ENCODE data around the gene ACBD6. TPM values are rescaled to one million over a fixed set of nuclear protein-coding genes. Genes with fewer than 3 reads are reported as not detected.
A peak's percentile ranks its signal among the peaks of the same experiment; 100 is the strongest.
"Not testable (repeated sequence)": the region's sequence is repeated elsewhere in the genome, so short reads cannot be mapped to it uniquely, and the experiment has no call there.

ACBD6 gene
- total and polyA plus RNA-seq, 10 of the 15 experiments (the other 5 are each of a cell fraction or from before 2014, with no cell fraction given) = 15.0 to 67.3 (median 55.0) TPM

DNA sequence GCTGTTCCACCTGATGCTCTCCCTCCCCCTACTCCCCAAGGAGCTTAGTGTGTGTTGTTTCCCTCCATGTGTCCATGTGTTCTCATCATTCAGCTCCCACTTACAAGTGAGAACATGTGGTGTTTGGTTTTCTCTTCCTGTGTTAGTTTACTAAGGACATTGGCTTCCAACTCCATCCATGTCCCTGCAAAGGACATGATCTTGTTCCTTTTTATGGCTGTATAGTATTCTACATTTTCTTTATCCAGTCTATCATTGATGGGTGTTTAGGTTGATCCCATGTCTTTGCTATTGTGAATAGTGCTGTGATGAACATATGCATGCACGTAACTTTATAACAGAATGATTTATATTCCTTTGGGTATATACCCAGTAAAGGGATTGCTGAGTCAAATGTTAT lies 81.2 kb downstream of the ACBD6 start:
- H2AFZ ChIP-seq (ENCODE audit: control insufficient read depth, low read depth, low read length); H3K27ac ChIP-seq (ENCODE audit: control insufficient read depth, insufficient read depth); BruUV-seq (replicated peaks); H3K36me3 ChIP-seq (ENCODE audit: control insufficient read depth in 2 of 2, insufficient read depth in 2 of 2, low read length in 1 of 2); in situ Hi-C loops (cut with MboI); H3K9me3 ChIP-seq (replicated peaks; ENCODE audit: control insufficient read depth, insufficient read depth, low read length); intact Hi-C loops (cut with micrococcal nuclease; ENCODE audit: unreplicated experiment); SMC1A ChIA-PET (ENCODE audit: uncharacterized antibody, unreplicated experiment); H3K27me3 ChIP-seq (replicated peaks in 1 of 2; ENCODE audit: control insufficient read depth in 2 of 2, insufficient read depth in 2 of 2, low read length in 1 of 2); H3K4me1 ChIP-seq (ENCODE audit: control insufficient read depth, insufficient read depth, low read length); POLR2A ChIA-PET; ATAC-seq; H3K79me2 ChIP-seq (ENCODE audit: control insufficient read depth, insufficient read depth, low read length); FAIRE-seq; CTCF ChIA-PET; H3K4me2 ChIP-seq (ENCODE audit: control insufficient read depth, insufficient read depth); H4K20me1 ChIP-seq (ENCODE audit: control insufficient read depth, insufficient read depth); H3K9ac ChIP-seq (ENCODE audit: control insufficient read depth, insufficient read depth, low read length); H3K4me3 ChIP-seq; DNase-seq (ENCODE audit: low read depth, low spot score): not testable (repeated sequence)
- RAD21 ChIA-PET (ENCODE audit: unreplicated experiment) = interaction anchor here (0.6 kb wide), 1 partner anchor 291 kb away, joined by 3 read pairs; no protein-coding TSS in a partner anchor
- WGBS (ENCODE audit: insufficient coverage, insufficient replicate concordance, low lambda C conversion rate, missing lambda C conversion rate) = 100% methylated on average over 1 of the region's 1 CpG

DNA sequence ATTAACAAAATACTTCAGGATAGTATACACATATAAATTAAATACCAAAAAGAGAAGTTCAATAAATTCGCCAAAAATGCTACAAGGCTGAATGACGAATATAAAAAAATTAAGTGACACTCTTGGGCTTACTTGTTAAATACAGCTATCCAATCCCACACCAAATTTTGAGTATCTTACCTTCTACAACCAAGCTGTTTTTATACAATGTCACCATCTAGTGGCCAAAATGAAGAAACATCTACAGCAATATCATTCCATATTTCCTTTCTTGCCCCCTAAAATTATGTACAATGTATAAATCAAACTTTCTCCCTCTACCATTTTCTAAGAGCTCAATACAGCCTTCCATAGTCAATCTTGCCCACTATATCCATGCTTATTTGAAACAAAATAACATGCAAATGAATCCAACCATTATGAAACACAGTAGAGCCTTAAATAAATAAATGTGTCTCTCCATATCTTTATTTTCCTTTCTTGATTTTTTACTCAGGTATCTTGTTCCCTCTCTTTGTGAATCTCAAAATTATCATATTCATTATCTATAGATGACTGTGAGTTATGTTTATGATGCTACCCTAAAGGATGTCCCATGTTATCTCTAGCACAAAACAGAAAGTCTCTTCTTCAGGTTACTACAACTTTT lies 86.3 kb downstream of the ACBD6 start:
- no peaks in the 10 kb centered on the region for H3K4me1 ChIP-seq (ENCODE audit: control insufficient read depth, insufficient read depth, low read length)
- BruUV-seq (replicated peaks) = no TSS peak
- no peaks in the 10 kb centered on the region for H3K79me2 ChIP-seq (ENCODE audit: control insufficient read depth, insufficient read depth, low read length)
- intact Hi-C loops (cut with micrococcal nuclease; ENCODE audit: unreplicated experiment) (loop anchor here (1.0 kb wide), 2 partner anchors 164 to 228 kb away; no protein-coding TSS in a partner anchor), in situ Hi-C loops (cut with MboI) (no loop called here)
- no peak overlapping the region for H3K9ac ChIP-seq (ENCODE audit: control insufficient read depth, insufficient read depth, low read length)
- POLR2A ChIA-PET = no interaction called here
- DNase-seq (ENCODE audit: low read depth, low spot score) = peak; percentile 4
- WGBS (ENCODE audit: insufficient coverage, insufficient replicate concordance, low lambda C conversion rate, missing lambda C conversion rate) = 69% methylated on average over 2 of the region's 2 CpGs
- TF ChIP-seq CHD2 (IDR thresholded peaks at IDR 0.05; ENCODE audit: borderline replicate concordance, low read depth, low read length) (no peak), MTA3 (IDR thresholded peaks at IDR 0.05; ENCODE audit: borderline replicate concordance, low read length) (no peak), MYC (IDR thresholded peaks at IDR 0.05; ENCODE audit: insufficient read depth, insufficient read length, insufficient replicate concordance, low read length, severe bottlenecking) (no peak), EED (IDR thresholded peaks at IDR 0.05; ENCODE audit: low read depth) (no peak), KLF5 (IDR thresholded peaks at IDR 0.05; ENCODE audit: partially characterized antibody) (no peak), RAD21 (IDR thresholded peaks at IDR 0.05; ENCODE audit: insufficient read depth, low read depth, low read length) (peak; percentile 45)
- TF ChIP-seq, protein P1, sequence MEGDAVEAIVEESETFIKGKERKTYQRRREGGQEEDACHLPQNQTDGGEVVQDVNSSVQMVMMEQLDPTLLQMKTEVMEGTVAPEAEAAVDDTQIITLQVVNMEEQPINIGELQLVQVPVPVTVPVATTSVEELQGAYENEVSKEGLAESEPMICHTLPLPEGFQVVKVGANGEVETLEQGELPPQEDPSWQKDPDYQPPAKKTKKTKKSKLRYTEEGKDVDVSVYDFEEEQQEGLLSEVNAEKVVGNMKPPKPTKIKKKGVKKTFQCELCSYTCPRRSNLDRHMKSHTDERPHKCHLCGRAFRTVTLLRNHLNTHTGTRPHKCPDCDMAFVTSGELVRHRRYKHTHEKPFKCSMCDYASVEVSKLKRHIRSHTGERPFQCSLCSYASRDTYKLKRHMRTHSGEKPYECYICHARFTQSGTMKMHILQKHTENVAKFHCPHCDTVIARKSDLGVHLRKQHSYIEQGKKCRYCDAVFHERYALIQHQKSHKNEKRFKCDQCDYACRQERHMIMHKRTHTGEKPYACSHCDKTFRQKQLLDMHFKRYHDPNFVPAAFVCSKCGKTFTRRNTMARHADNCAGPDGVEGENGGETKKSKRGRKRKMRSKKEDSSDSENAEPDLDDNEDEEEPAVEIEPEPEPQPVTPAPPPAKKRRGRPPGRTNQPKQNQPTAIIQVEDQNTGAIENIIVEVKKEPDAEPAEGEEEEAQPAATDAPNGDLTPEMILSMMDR (IDR thresholded peaks at IDR 0.05 in 2 of 3, conservative IDR thresholded peaks at IDR 0.05 in 1 of 3; ENCODE audit: control insufficient read depth in 2 of 3, extremely low read depth in 1 of 3, insufficient read depth in 1 of 3, low read depth in 3 of 3, low read length in 3 of 3) = peak in 2 of 3 experiments; percentile 38 to 42; a peak in 3 of 6 replicates
- TF ChIP-seq, protein P2, sequence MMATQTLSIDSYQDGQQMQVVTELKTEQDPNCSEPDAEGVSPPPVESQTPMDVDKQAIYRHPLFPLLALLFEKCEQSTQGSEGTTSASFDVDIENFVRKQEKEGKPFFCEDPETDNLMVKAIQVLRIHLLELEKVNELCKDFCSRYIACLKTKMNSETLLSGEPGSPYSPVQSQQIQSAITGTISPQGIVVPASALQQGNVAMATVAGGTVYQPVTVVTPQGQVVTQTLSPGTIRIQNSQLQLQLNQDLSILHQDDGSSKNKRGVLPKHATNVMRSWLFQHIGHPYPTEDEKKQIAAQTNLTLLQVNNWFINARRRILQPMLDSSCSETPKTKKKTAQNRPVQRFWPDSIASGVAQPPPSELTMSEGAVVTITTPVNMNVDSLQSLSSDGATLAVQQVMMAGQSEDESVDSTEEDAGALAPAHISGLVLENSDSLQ (IDR thresholded peaks at IDR 0.05) = no peak
- H4K20me1 ChIP-seq (ENCODE audit: control insufficient read depth, insufficient read depth) = no peaks in the 10 kb centered on the region
- no peak overlapping the region for H3K27ac ChIP-seq (ENCODE audit: control insufficient read depth, insufficient read depth)
- FAIRE-seq = no peak
- no peak overlapping the region for H3K4me2 ChIP-seq (ENCODE audit: control insufficient read depth, insufficient read depth)
- H3K36me3 ChIP-seq (ENCODE audit: control insufficient read depth in 2 of 2, insufficient read depth in 2 of 2, low read length in 1 of 2) = no peaks in the 10 kb centered on the region; a peak in 1 of 4 replicates
- SMC1A ChIA-PET (ENCODE audit: uncharacterized antibody, unreplicated experiment) = interaction anchor here (1.0 to 2.0 kb wide), 11 partner anchors 9 to 228 kb away, joined by 3 to 16 read pairs (median 5); no protein-coding TSS in a partner anchor
- CTCF ChIA-PET = interaction anchor here (0.7 to 5.6 kb wide), 16 partner anchors 9 to 237 kb away, joined by 3 to 54 read pairs (median 4); no protein-coding TSS in a partner anchor
- H3K4me3 ChIP-seq = no peak overlapping the region
- H3K9me3 ChIP-seq (replicated peaks; ENCODE audit: control insufficient read depth, insufficient read depth, low read length) = no peaks in the 10 kb centered on the region; the same call in 1 of the 3 replicates
- H3K27me3 ChIP-seq (replicated peaks in 1 of 2; ENCODE audit: control insufficient read depth in 2 of 2, insufficient read depth in 2 of 2, low read length in 1 of 2) = no peaks in the 10 kb centered on the region
- RAD21 ChIA-PET (ENCODE audit: unreplicated experiment) = interaction anchor here (1.0 to 1.7 kb wide), 5 partner anchors 13 to 228 kb away, joined by 3 to 15 read pairs (median 4); no protein-coding TSS in a partner anchor
- no peak overlapping the region for H2AFZ ChIP-seq (ENCODE audit: control insufficient read depth, low read depth, low read length)
- peak; percentile 69 for ATAC-seq

Measured in GM12878 (cell line).